ENCODE data around the gene MYOM1. TPM values are rescaled to one million over a fixed set of nuclear protein-coding genes. Genes with fewer than 3 reads are reported as not detected.
A peak's percentile ranks its signal among the peaks of the same experiment; 100 is the strongest.

MYOM1 gene
- total RNA-seq, 2 experiments from 2014 or later = 2.4 to 3.8 TPM

GRCh38 chr18:3211236-3211992 lies 8.4 kb downstream of the MYOM1 start:
- no TSS peak for BruUV-seq (replicated peaks)
- Histone ChIP-seq H3K9me3 (ENCODE audit: low read length) (no peaks in the 10 kb centered on the region), H3K4me2 (ENCODE audit: low read length) (no peak overlapping the region), H4K20me1 (ENCODE audit: insufficient read depth, low read length) (no peaks in the 10 kb centered on the region), H3K4me1 (ENCODE audit: insufficient read depth, low read length, poor library complexity, severe bottlenecking) (peaks cover 12% of the 10 kb centered on the region), H3K79me2 (ENCODE audit: insufficient read depth, low read depth, low read length) (no peaks in the 10 kb centered on the region), H3K9me2 (ENCODE audit: insufficient read depth, low read length) (no peaks in the 10 kb centered on the region), H2AFZ (ENCODE audit: low read length) (0 out of 2 replicates have a peak overlapping the region, but pooled peaks have one; percentile 10), H3K27ac (ENCODE audit: low read depth, low read length, poor library complexity, severe bottlenecking) (no peak overlapping the region), H3K4me3 (ENCODE audit: low read depth, low read length, poor library complexity, severe bottlenecking) (no peak overlapping the region), H3K36me3 (ENCODE audit: insufficient read depth, low read length) (no peaks in the 10 kb centered on the region)
- POLR2A ChIA-PET = interaction anchor here (0.6 to 1.0 kb wide), 3 partner anchors 18 to 63 kb away, joined by 4 to 5 read pairs (median 4); no protein-coding TSS in a partner anchor
- DNase-seq (ENCODE audit: low spot score) = no peak
- intact Hi-C loops (cut with micrococcal nuclease; ENCODE audit: unreplicated experiment) = no loop called here
- CTCF ChIA-PET (ENCODE audit: unreplicated experiment) = no interaction called here
- no peak for TF ChIP-seq EZH2phosphoT487 (IDR thresholded peaks at IDR 0.05; ENCODE audit: borderline replicate concordance, low read depth, low read length)
- TF ChIP-seq CTCF (conservative IDR thresholded peaks at IDR 0.05; ENCODE audit: low read length) = no peak

GRCh38 chr18:3209859-3210569 lies 9.8 kb downstream of the MYOM1 start:
- ChIA-PET CTCF (ENCODE audit: unreplicated experiment) (no interaction called here), POLR2A (interaction anchor here (1.0 kb wide), 1 partner anchor 17 kb away, joined by 5 read pairs; no protein-coding TSS in a partner anchor)
- Histone ChIP-seq H3K27ac (ENCODE audit: low read depth, low read length, poor library complexity, severe bottlenecking) (no peak overlapping the region), H3K9me2 (ENCODE audit: insufficient read depth, low read length) (no peaks in the 10 kb centered on the region), H3K4me3 (ENCODE audit: low read depth, low read length, poor library complexity, severe bottlenecking) (no peak overlapping the region), H3K36me3 (ENCODE audit: insufficient read depth, low read length) (no peaks in the 10 kb centered on the region; the same call in 1 of the 2 replicates), H3K79me2 (ENCODE audit: insufficient read depth, low read depth, low read length) (no peaks in the 10 kb centered on the region), H3K9me3 (ENCODE audit: low read length) (peaks cover 9% of the 10 kb centered on the region; the same call in 1 of the 2 replicates), H3K4me1 (ENCODE audit: insufficient read depth, low read length, poor library complexity, severe bottlenecking) (peaks cover 12% of the 10 kb centered on the region), H4K20me1 (ENCODE audit: insufficient read depth, low read length) (no peaks in the 10 kb centered on the region), H3K4me2 (ENCODE audit: low read length) (no peak overlapping the region), H2AFZ (ENCODE audit: low read length) (peak overlapping the region; percentile 5; the same call in 1 of the 2 replicates)
- no TSS peak for BruUV-seq (replicated peaks)
- TF ChIP-seq CTCF (conservative IDR thresholded peaks at IDR 0.05; ENCODE audit: low read length) (no peak), EZH2phosphoT487 (IDR thresholded peaks at IDR 0.05; ENCODE audit: borderline replicate concordance, low read depth, low read length) (no peak)
- DNase-seq (ENCODE audit: low spot score) = no peak
- intact Hi-C loops (cut with micrococcal nuclease; ENCODE audit: unreplicated experiment) = no loop called here
